ENCODE results near the gene CDHR2.

Gene CDHR2

DNA sequence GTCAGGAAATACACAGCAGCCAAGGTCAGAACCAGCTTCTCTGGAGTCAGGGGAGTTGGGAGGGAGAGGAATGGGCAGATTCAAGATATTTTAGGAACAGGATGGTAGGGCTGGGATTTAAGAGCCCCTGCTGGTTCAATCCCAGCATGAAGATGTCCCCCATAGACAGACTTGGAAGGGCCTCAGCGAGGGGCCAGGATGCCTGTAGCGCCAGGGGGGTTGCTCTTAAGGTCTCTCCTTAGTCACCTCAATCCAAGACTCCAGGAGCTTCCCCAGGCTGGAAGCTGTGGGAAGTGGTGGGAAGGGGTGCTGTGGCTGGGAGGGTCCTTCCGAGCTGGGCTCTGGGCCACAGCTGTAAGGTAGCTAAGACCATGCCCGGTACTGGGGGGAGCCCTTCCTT lies 90.1 kb downstream of the CDHR2 start:
- no peak for DNase-seq (ENCODE audit: low read depth)

DNA sequence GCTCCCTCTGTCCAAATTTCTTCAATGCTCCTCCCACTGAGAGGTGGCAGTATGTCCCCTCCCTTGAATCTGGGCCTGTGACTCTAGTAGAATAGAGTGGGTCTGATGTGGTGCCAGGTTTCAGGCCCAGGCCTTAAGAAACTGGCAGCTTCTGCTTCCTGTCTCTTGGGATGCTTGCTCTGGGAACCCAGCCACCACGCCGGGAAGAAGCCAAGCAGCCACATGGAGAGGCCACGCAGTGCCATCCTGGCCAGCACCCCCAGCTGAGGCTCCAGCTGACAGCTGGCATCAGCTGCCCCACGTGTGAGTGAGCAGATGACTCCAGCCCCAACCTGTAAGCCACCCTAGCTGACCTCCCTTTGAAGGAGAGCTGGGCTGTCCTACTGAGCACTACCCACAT lies 90.8 kb downstream of the CDHR2 start:
- DNase-seq (ENCODE audit: low read depth): no peak

DNA sequence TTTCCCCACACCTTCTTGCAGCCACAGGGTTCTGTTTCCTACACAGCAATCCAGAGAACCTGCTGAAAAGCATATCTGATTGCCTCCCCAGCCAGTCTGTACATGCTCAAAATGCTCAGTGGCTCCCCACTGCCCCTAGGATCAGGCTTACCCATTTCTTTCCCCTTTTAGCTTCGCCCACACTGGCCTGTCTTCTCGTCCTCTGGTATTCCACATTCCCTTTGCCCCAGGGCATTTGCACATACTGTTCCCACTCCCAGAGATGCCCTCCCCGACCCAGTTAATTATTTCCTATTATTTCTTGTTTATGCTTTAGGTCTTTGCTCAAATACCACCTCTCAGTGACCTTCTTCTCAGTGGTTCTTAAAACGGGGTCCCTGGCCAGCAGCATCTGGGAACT lies 91.5 kb downstream of the CDHR2 start:
- DNase-seq (ENCODE audit: low read depth): no peak

GRCh38 chr5:176642675-176643490 lies 93.7 kb downstream of the CDHR2 start:
- DNase-seq (ENCODE audit: low read depth): no peak

GRCh38 chr5:176643491-176644219 lies 94.5 kb downstream of the CDHR2 start:
- no peak for DNase-seq (ENCODE audit: low read depth)

GRCh38 chr5:176644294-176644693 lies 95.2 kb downstream of the CDHR2 start:
- no peak for DNase-seq (ENCODE audit: low read depth)

- no peak for DNase-seq (ENCODE audit: low read depth)
Observed at GRCh38 chr5:176644878-176645670, 95.9 kb downstream of the CDHR2 start.
